ENCODE data around the gene SVOPL.

SVOPL gene

GRCh38 chr7:138669364-138669763 lies 31.8 kb downstream of the SVOPL start:
- Histone ChIP-seq H3K27ac (no peak overlapping the region), H3K36me3 (no peaks in the 10 kb centered on the region), H3K4me3 (ENCODE audit: low read depth in 1 of 2, low read length in 1 of 2) (no peak overlapping the region), H3K4me1 (ENCODE audit: control insufficient read depth in 1 of 2, insufficient read depth in 1 of 2, low read depth in 1 of 2, low read length in 1 of 2) (peaks cover 2% of the 10 kb centered on the region in 2 experiments), H3K27me3 (peaks cover 37% of the 10 kb centered on the region), H3K9me3 (no peaks in the 10 kb centered on the region)
- TF ChIP-seq CTCF (IDR thresholded peaks at IDR 0.05): no peak

- TF ChIP-seq CTCF (IDR thresholded peaks at IDR 0.05): no peak
- Histone ChIP-seq H3K4me1 (ENCODE audit: control insufficient read depth in 1 of 2, insufficient read depth in 1 of 2, low read depth in 1 of 2, low read length in 1 of 2) (peaks cover 5 to 6% of the 10 kb centered on the region in 2 experiments), H3K27me3 (peaks cover 41% of the 10 kb centered on the region), H3K36me3 (no peaks in the 10 kb centered on the region), H3K4me3 (ENCODE audit: low read depth in 1 of 2, low read length in 1 of 2) (no peak overlapping the region), H3K9me3 (no peaks in the 10 kb centered on the region), H3K27ac (no peak overlapping the region)
These were observed 32.2 kb downstream of the SVOPL start for GRCh38 chr7:138668946-138669345.

- H3K4me1 ChIP-seq (ENCODE audit: control insufficient read depth in 1 of 2, insufficient read depth in 1 of 2, low read depth in 1 of 2, low read length in 1 of 2): peaks cover 5 to 7% of the 10 kb centered on the region in 2 experiments
- H3K27ac ChIP-seq: no peak overlapping the region
- peaks cover 48% of the 10 kb centered on the region for H3K27me3 ChIP-seq
- no peak for TF ChIP-seq CTCF (IDR thresholded peaks at IDR 0.05)
- no peaks in the 10 kb centered on the region for H3K36me3 ChIP-seq
- H3K9me3 ChIP-seq: no peaks in the 10 kb centered on the region
- H3K4me3 ChIP-seq (ENCODE audit: low read depth in 1 of 2, low read length in 1 of 2): no peak overlapping the region
These were observed 32.9 kb downstream of the SVOPL start for GRCh38 chr7:138668229-138668596.

GRCh38 chr7:138667535-138668228 lies 33.5 kb downstream of the SVOPL start:
- TF ChIP-seq CTCF (IDR thresholded peaks at IDR 0.05): no peak
- no peaks in the 10 kb centered on the region for H3K36me3 ChIP-seq
- no peak overlapping the region for H3K4me3 ChIP-seq (ENCODE audit: low read depth in 1 of 2, low read length in 1 of 2)
- H3K9me3 ChIP-seq: no peaks in the 10 kb centered on the region
- H3K27ac ChIP-seq: no peak overlapping the region
- H3K27me3 ChIP-seq: peaks cover 54% of the 10 kb centered on the region
- peaks cover 5 to 7% of the 10 kb centered on the region in 2 experiments for H3K4me1 ChIP-seq (ENCODE audit: control insufficient read depth in 1 of 2, insufficient read depth in 1 of 2, low read depth in 1 of 2, low read length in 1 of 2)

GRCh38 chr7:138666385-138666784 lies 34.8 kb downstream of the SVOPL start:
- Histone ChIP-seq H3K27ac (no peak overlapping the region), H3K4me3 (ENCODE audit: low read depth in 1 of 2, low read length in 1 of 2) (no peak overlapping the region), H3K9me3 (no peaks in the 10 kb centered on the region), H3K36me3 (no peaks in the 10 kb centered on the region), H3K4me1 (ENCODE audit: control insufficient read depth in 1 of 2, insufficient read depth in 1 of 2, low read depth in 1 of 2, low read length in 1 of 2) (peaks cover 5 to 7% of the 10 kb centered on the region in 2 experiments), H3K27me3 (peaks cover 55% of the 10 kb centered on the region)
- TF ChIP-seq CTCF (IDR thresholded peaks at IDR 0.05): no peak

Data from neutrophil (primary cell).